IMR-90 (cell line): ENCODE measurements around the gene AGPAT3. TPM values are rescaled to one million over a fixed set of nuclear protein-coding genes. Genes with fewer than 3 reads are reported as not detected.

Experiments
- ATAC-seq: fragments of 200-7000 bp; cut with Tn5 transposase; 2 replicates; pipeline ENCODE4 v1.9.1; 2020; ENCODE audit warnings: low read depth, mild to moderate bottlenecking, moderate library complexity
- BruUV-seq: library from RNA; stranded (reverse); fragments of 400-500 nt; replicated peaks from 2 replicates; lab custom pipeline; 2021; lab: Mats Ljungman, UMichigan
- CTCF ChIA-PET: fragments of 300-600 bp; formaldehyde crosslinking; extraction: SDS; loops from one replicate; lab custom pipeline; 2021; ENCODE audit warnings: antibody characterized with exemption; lab: Yijun Ruan, JAX
- POLR2A ChIA-PET: fragments of 300-600 bp; sonication (Branson Sonifier 250); formaldehyde crosslinking; loops from one replicate; lab custom pipeline; 2022; ENCODE audit warnings: antibody characterized with exemption; ENCODE audit not compliant: unreplicated experiment; lab: Charles Lee
- DNase-seq: peaks from one replicate; pipeline ENCODE4 v3.0.0; 2013
- H2AFZ ChIP-seq: replicated peaks from 2 replicates; pipeline ENCODE3; 2013; ENCODE audit warnings: low read length, mild to moderate bottlenecking; ENCODE audit not compliant: poor library complexity
- H2AK5ac ChIP-seq: 2 replicates; pipeline ENCODE4 v1.6.1; 2013; ENCODE audit warnings: low read depth, low read length, inconsistent platforms
- H2AK9ac ChIP-seq: replicated peaks from 2 replicates; pipeline ENCODE3; 2013; ENCODE audit warnings: mild to moderate bottlenecking, low read depth, low read length, moderate library complexity; ENCODE audit not compliant: poor library complexity
- H2BK120ac ChIP-seq: 2 replicates; pipeline ENCODE4 v1.6.1; 2013; ENCODE audit warnings: low read depth, low read length, inconsistent platforms
- H2BK15ac ChIP-seq: 3 replicates; pipeline ENCODE4 v1.6.1; 2013; ENCODE audit warnings: low read depth, low read length, inconsistent platforms
- H2BK20ac ChIP-seq: 2 replicates; pipeline ENCODE4 v1.6.1; 2013; ENCODE audit warnings: low read depth, mild to moderate bottlenecking, inconsistent platforms, low read length, moderate library complexity
- H2BK5ac ChIP-seq: 2 replicates; pipeline ENCODE4 v1.6.1; 2013; ENCODE audit warnings: mild to moderate bottlenecking, low read depth, low read length, inconsistent platforms; ENCODE audit not compliant: poor library complexity, severe bottlenecking
- H3K14ac ChIP-seq: replicated peaks from 2 replicates; pipeline ENCODE4 v1.6.1; 2013; ENCODE audit warnings: low read depth, low read length, inconsistent platforms
- H3K18ac ChIP-seq: 2 replicates; pipeline ENCODE4 v1.6.1; 2013; ENCODE audit warnings: low read depth, low read length, control low read depth
- H3K23ac ChIP-seq: 2 replicates; pipeline ENCODE4 v1.6.1; 2013; ENCODE audit warnings: low read depth, low read length, inconsistent platforms
- H3K27ac ChIP-seq: 2 replicates; pipeline ENCODE4 v1.5.1; 2013; ENCODE audit warnings: mild to moderate bottlenecking, control low read depth, low read length; ENCODE audit not compliant: insufficient read depth
- H3K27me3 ChIP-seq: 2 replicates; pipeline ENCODE4 v1.6.1; 2013; ENCODE audit warnings: low read length; ENCODE audit not compliant: control insufficient read depth, insufficient read depth
- H3K36me3 ChIP-seq: 2 replicates; pipeline ENCODE4 v1.6.1; 2013; ENCODE audit warnings: low read length, mixed read lengths; ENCODE audit not compliant: control insufficient read depth, insufficient read depth
- H3K4ac ChIP-seq: 2 replicates; pipeline ENCODE4 v1.6.1; 2013; ENCODE audit warnings: low read depth, low read length, inconsistent platforms
- H3K4me1 ChIP-seq: 2 replicates; pipeline ENCODE4 v1.6.1; 2013; ENCODE audit warnings: low read length, mixed read lengths; ENCODE audit not compliant: control insufficient read depth, insufficient read depth
- H3K4me2 ChIP-seq: 2 replicates; pipeline ENCODE4 v1.6.1; 2013; ENCODE audit warnings: low read depth, mild to moderate bottlenecking, control low read depth, low read length, moderate library complexity
- H3K4me3 ChIP-seq: 2 replicates; pipeline ENCODE4 v1.5.1; 2013; ENCODE audit warnings: low read depth, mild to moderate bottlenecking, control low read depth, low read length, moderate library complexity; ENCODE audit not compliant: insufficient read depth
- H3K56ac ChIP-seq: 2 replicates; pipeline ENCODE4 v1.6.1; 2013; ENCODE audit warnings: low read length, inconsistent platforms; ENCODE audit not compliant: insufficient read depth; ENCODE audit errors: extremely low read depth
- H3K79me1 ChIP-seq, 2 experiments: 2 replicates each; pipeline ENCODE4 v1.6.1; 2013; ENCODE audit warnings: low read length in 2 of 2, inconsistent platforms in 1 of 2, low read depth in 1 of 2
- H3K9ac ChIP-seq: 2 replicates; pipeline ENCODE4 v1.6.1; 2013; ENCODE audit warnings: low read depth, low read length, control low read depth
- H3K9me1 ChIP-seq: 2 replicates; pipeline ENCODE4 v1.6.1; 2013; ENCODE audit warnings: low read length, inconsistent platforms; ENCODE audit not compliant: insufficient read depth
- H3K9me3 ChIP-seq: 2 replicates; pipeline ENCODE4 v1.6.1; 2013; ENCODE audit warnings: low read length; ENCODE audit not compliant: control insufficient read depth, insufficient read depth
- H4K20me1 ChIP-seq: 2 replicates; pipeline ENCODE4 v1.6.1; 2013; ENCODE audit warnings: low read length, inconsistent platforms; ENCODE audit not compliant: insufficient read depth
- H4K5ac ChIP-seq: 2 replicates; pipeline ENCODE4 v1.6.1; 2013; ENCODE audit warnings: mild to moderate bottlenecking, low read depth, low read length, control low read depth
- H4K8ac ChIP-seq, 2 experiments: 2 replicates each; pipeline ENCODE4 v1.6.1; 2013; ENCODE audit warnings: low read depth in 2 of 2, low read length in 2 of 2, control low read depth in 1 of 2, inconsistent platforms in 1 of 2
- H4K91ac ChIP-seq: 2 replicates; pipeline ENCODE4 v1.6.1; 2013; ENCODE audit warnings: low read depth, low read length, inconsistent platforms; ENCODE audit not compliant: insufficient read depth
- BHLHE40 ChIP-seq: fragments of 150-350 bp; IDR thresholded peaks from 2 replicates; pipeline ENCODE4 v1.6.1; 2016; ENCODE audit warnings: mild to moderate bottlenecking, low read depth, low read length
- CEBPB ChIP-seq: IDR thresholded peaks from 2 replicates; pipeline ENCODE4 v1.6.1; 2012; ENCODE audit warnings: low read depth, low read length, improper control_type of control experiment
- CHD1 ChIP-seq: IDR thresholded peaks from 2 replicates; pipeline ENCODE4 v1.6.1; 2012; ENCODE audit warnings: low read depth, low read length, improper control_type of control experiment
- ELK1 ChIP-seq: fragments of 150-350 bp; IDR thresholded peaks from 2 replicates; pipeline ENCODE4 v1.6.1; 2016; ENCODE audit warnings: low read depth, mild to moderate bottlenecking, low read length, moderate library complexity, borderline replicate concordance
- FOS ChIP-seq: fragments of 150-350 bp; IDR thresholded peaks from 2 replicates; pipeline ENCODE4 v1.6.1; 2016; ENCODE audit warnings: low read depth, low read length
- MAFK ChIP-seq: IDR thresholded peaks from 2 replicates; pipeline ENCODE4 v1.6.1; 2012; ENCODE audit warnings: low read depth, low read length, improper control_type of control experiment
- MAZ ChIP-seq: IDR thresholded peaks from 2 replicates; pipeline ENCODE4 v1.6.1; 2012; ENCODE audit warnings: low read depth, mild to moderate bottlenecking, low read length, improper control_type of control experiment, moderate library complexity, borderline replicate concordance
- MXI1 ChIP-seq: IDR thresholded peaks from 2 replicates; pipeline ENCODE4 v1.6.1; 2012; ENCODE audit warnings: low read depth, mild to moderate bottlenecking, low read length, moderate library complexity, borderline replicate concordance
- NFE2L2 ChIP-seq: fragments of 150-350 bp; IDR thresholded peaks from 2 replicates; pipeline ENCODE4 v1.6.1; 2016; ENCODE audit warnings: low read depth, mild to moderate bottlenecking, low read length
- RAD21 ChIP-seq: IDR thresholded peaks from 2 replicates; pipeline ENCODE4 v1.6.1; 2012; ENCODE audit warnings: low read length, improper control_type of control experiment
- RCOR1 ChIP-seq: IDR thresholded peaks from 2 replicates; pipeline ENCODE4 v1.6.1; 2012; ENCODE audit warnings: mild to moderate bottlenecking, low read length, improper control_type of control experiment; ENCODE audit not compliant: insufficient replicate concordance
- RFX5 ChIP-seq: IDR thresholded peaks from 2 replicates; pipeline ENCODE4 v1.8.0; 2012; ENCODE audit warnings: low read depth, mild to moderate bottlenecking, low read length, moderate library complexity
- USF2 ChIP-seq: fragments of 150-350 bp; IDR thresholded peaks from 2 replicates; pipeline ENCODE4 v1.6.1; 2017; ENCODE audit warnings: mild to moderate bottlenecking, antibody characterized with exemption, low read length, low read depth
- WGBS, 2 experiments: methylation state at CpG; one replicate each; pipeline versions ENCODE4 v1.1.5 to v1.1.7; 2013; ENCODE audit warnings: missing lambda C conversion rate in 2 of 2; ENCODE audit not compliant: insufficient read length in 1 of 2; ENCODE audit errors: extremely low coverage in 2 of 2; 5-methylcytosine and 5-hydroxymethylcytosine counted together
- dilution Hi-C: fragments of 300-500 bp; cut with HindIII; formaldehyde crosslinking; loops from one replicate; pipeline ENCODE4 v1.14.3; 2018; ENCODE audit warnings: low sequenced_read_pairs; ENCODE audit not compliant: unreplicated experiment
- in situ Hi-C: fragments of 300-500 bp; cut with MboI; formaldehyde crosslinking; loops from 3 replicates; pipeline ENCODE4 v1.14.3; 2019; ENCODE audit warnings: low sequenced_read_pairs, inconsistent platforms, mixed read lengths
- intact Hi-C: fragments of 100-400 bp; cut with micrococcal nuclease; formaldehyde crosslinking; loops from 2 replicates; pipeline ENCODE4 v1.10.0; 2022
- polyA plus RNA-seq, 3 experiments: library from polyadenylated mRNA; depleted of rRNA; stranded (reverse); fragments of >200 nt; gene quantifications; 2 replicates each; pipeline ENCODE4 v1.2.3, GENCODE V29; 2012; ENCODE audit warnings: low replicate concordance in 1 of 3
- total RNA-seq: library from RNA; depleted of rRNA; stranded (reverse); fragments of >200 nt; gene quantifications from 2 replicates; pipeline ENCODE4 v1.2.3, GENCODE V29; 2012

Gene AGPAT3
- total and polyA plus RNA-seq, 2 of the 4 experiments (the other 2 are of a cell fraction) = 27.1 to 38.7 TPM

- in situ Hi-C loops = no loop called here
- Histone ChIP-seq H3K4ac (no peak overlapping the region), H3K9me3 (peaks cover 7% of the 10 kb centered on the region; the same call in 1 of the 2 replicates), H2BK20ac (no peak overlapping the region), H3K4me2 (no peak overlapping the region), H2BK120ac (no peak overlapping the region), H3K14ac (no peak overlapping the region), H4K20me1 (no peaks in the 10 kb centered on the region), H2AFZ (no peak overlapping the region), H2AK5ac (no peak overlapping the region), H3K4me1 (no peaks in the 10 kb centered on the region), H3K27me3 (peaks cover 36% of the 10 kb centered on the region), H2AK9ac (no peak overlapping the region), H3K36me3 (no peaks in the 10 kb centered on the region), H3K79me1 (no peaks in the 10 kb centered on the region), H2BK15ac (no peak overlapping the region), H3K27ac (no peak overlapping the region), H4K8ac (no peak overlapping the region), H3K9me1 (no peaks in the 10 kb centered on the region), H3K9ac (no peak overlapping the region), H3K4me3 (no peak overlapping the region), H3K23ac (no peak overlapping the region), H2BK5ac (no peak overlapping the region), H4K5ac (no peak overlapping the region), H3K56ac (no peak overlapping the region), H3K18ac (no peak overlapping the region), H4K91ac (no peak overlapping the region)
- BruUV-seq = no TSS peak
- no peak for DNase-seq
- ChIA-PET POLR2A (no interaction called here), CTCF (no interaction called here)
- no peak for ATAC-seq
- intact Hi-C loops = no loop called here
- 88% methylated on average over 24 of the region's 30 CpGs; no CpG with 5 or more reads in 1 of the 2 experiments for WGBS, 2 experiments
- TF ChIP-seq USF2 = no peak
- no peak for TF ChIP-seq NFE2L2
- TF ChIP-seq RAD21 = no peak
- no peak for TF ChIP-seq RCOR1
- no peak for TF ChIP-seq RFX5
- no peak for TF ChIP-seq CEBPB
- no peak for TF ChIP-seq MXI1
- no peak for TF ChIP-seq MAZ
- no peak for TF ChIP-seq BHLHE40
- no peak for TF ChIP-seq CHD1
- TF ChIP-seq ELK1 = no peak
- TF ChIP-seq MAFK = no peak
- TF ChIP-seq FOS = no peak
- dilution Hi-C loops = no loop called here
Observed at GRCh38 chr21:43834146-43834905, 30.7 kb upstream of the AGPAT3 start.
